CD4-positive, CD25-positive, alpha-beta regulatory T cell (primary cell): ENCODE results near the gene MYO16. TPM values are rescaled to one million over a fixed set of nuclear protein-coding genes. Genes with fewer than 3 reads are reported as not detected.

ENCODE experiments used
- ATAC-seq, 2 donors: fragments of 150-1000 bp; cut with Tn5 transposase; one replicate each; pipeline ENCODE4 v1.10.0; 2021; ENCODE audit warnings: low read depth in 2 of 2, moderate number of reproducible peaks in 2 of 2, moderate library complexity in 1 of 2
- DNase-seq, 3 donors: peaks; one replicate each; pipeline versions ENCODE4 v3.0.0 to v3.0.0-alpha.2; 2012 to 2022; ENCODE audit warnings: mixed read lengths in 1 of 3
- H3K27ac ChIP-seq: one replicate; pipeline ENCODE4 v1.7.0; 2013; ENCODE audit warnings: mild to moderate bottlenecking, low read length; ENCODE audit not compliant: insufficient read depth, poor library complexity, severe bottlenecking
- H3K27me3 ChIP-seq: one replicate; pipeline ENCODE4 v1.7.0; 2013; ENCODE audit warnings: low read length; ENCODE audit not compliant: control insufficient read depth, insufficient read depth
- H3K36me3 ChIP-seq: one replicate; pipeline ENCODE4 v1.7.0; 2013; ENCODE audit warnings: mild to moderate bottlenecking, low read length, moderate library complexity; ENCODE audit not compliant: control insufficient read depth, insufficient read depth
- H3K4me1 ChIP-seq: 2 replicates; pipeline ENCODE4 v1.7.0; 2013; ENCODE audit warnings: mild to moderate bottlenecking, low read length; ENCODE audit not compliant: insufficient read depth, control insufficient read depth, poor library complexity, severe bottlenecking
- H3K4me3 ChIP-seq: one replicate; pipeline ENCODE4 v1.7.0; 2013; ENCODE audit warnings: low read depth, mild to moderate bottlenecking, low read length, moderate library complexity
- H3K9me3 ChIP-seq, 2 experiments: 1 replicate in 1 of 2; 2 replicates in 1 of 2; pipeline ENCODE4 v1.7.0; 2013; ENCODE audit warnings: low read length in 2 of 2, mild to moderate bottlenecking in 1 of 2, moderate library complexity in 1 of 2; ENCODE audit not compliant: control insufficient read depth in 2 of 2
- H3K27ac Mint-ChIP-seq, 3 donors: one replicate each; pipeline ENCODE4 v1.8.0; 2020 to 2022; ENCODE audit warnings: mild to moderate bottlenecking in 3 of 3, mixed read lengths in 3 of 3, moderate library complexity in 2 of 3
- H3K27me3 Mint-ChIP-seq: one replicate; pipeline ENCODE4 v1.8.0; 2022; ENCODE audit warnings: mild to moderate bottlenecking, mixed read lengths
- H3K36me3 Mint-ChIP-seq: one replicate; pipeline ENCODE4 v1.8.0; 2020; ENCODE audit warnings: mixed read lengths
- H3K4me1 Mint-ChIP-seq, 4 donors: one replicate each; pipeline ENCODE4 v1.8.0; 2020 to 2022; ENCODE audit warnings: mixed read lengths in 4 of 4, mild to moderate bottlenecking in 1 of 4
- H3K4me3 Mint-ChIP-seq, 4 donors: one replicate each; pipeline ENCODE4 v1.8.0; 2020 to 2022; ENCODE audit warnings: mild to moderate bottlenecking in 4 of 4, mixed read lengths in 4 of 4, moderate library complexity in 3 of 4
- H3K9me3 Mint-ChIP-seq, 7 donors: one replicate each; pipeline ENCODE4 v1.8.0; 2020 to 2022; ENCODE audit warnings: mixed read lengths in 7 of 7, mild to moderate bottlenecking in 3 of 7, moderate library complexity in 2 of 7
- polyA plus RNA-seq, 4 donors: library from polyadenylated mRNA; unstranded; fragments of 300-500 nt; fragmentation: Illumina TruSeq; gene quantifications; one replicate each; pipeline ENCODE4 v1.2.3, GENCODE V29; 2021
- total RNA-seq: library from RNA; stranded (reverse); gene quantifications from one replicate; pipeline ENCODE4 v1.2.3, GENCODE V29; 2022

MYO16 gene
- total and polyA plus RNA-seq, 5 donors from 2014 or later = 0.08 to 2.3 (median 0.29) TPM

DNA sequence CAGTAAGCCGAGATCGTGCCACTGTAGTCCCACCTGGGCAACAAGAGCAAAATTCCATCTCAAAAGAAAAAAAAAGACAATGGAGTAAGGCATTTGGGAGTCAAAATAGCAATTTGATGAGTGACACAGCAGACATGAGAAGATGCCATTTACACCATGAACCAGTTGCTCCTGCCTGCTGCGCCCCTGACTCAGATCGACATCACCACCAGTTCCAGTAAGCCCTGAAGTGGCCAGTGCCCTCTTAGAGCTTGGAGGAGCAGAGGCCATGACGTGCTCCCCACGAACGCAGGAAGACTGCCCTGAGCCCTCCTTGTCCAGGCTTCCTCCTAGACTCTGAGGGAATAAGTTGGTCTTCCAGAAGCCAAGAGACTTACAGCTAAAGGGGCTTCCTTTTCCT, 339.2 kb downstream of the MYO16 start:
- Histone ChIP-seq H3K27me3 (no peaks in the 10 kb centered on the region), H3K9me3 (no peaks in the 10 kb centered on the region), H3K27ac (no peak overlapping the region), H3K4me1 (no peaks in the 10 kb centered on the region), H3K4me3 (no peak overlapping the region), H3K36me3 (no peaks in the 10 kb centered on the region)
- ATAC-seq = no peak
- Mint-ChIP-seq H3K4me1 (no peaks in the 10 kb centered on the region), H3K36me3 (no peaks in the 10 kb centered on the region), H3K9me3 (no peaks in the 10 kb centered on the region), H3K27ac (no peak overlapping the region), H3K4me3 (no peak overlapping the region), H3K27me3 (no peaks in the 10 kb centered on the region)
- no peak for DNase-seq

DNA sequence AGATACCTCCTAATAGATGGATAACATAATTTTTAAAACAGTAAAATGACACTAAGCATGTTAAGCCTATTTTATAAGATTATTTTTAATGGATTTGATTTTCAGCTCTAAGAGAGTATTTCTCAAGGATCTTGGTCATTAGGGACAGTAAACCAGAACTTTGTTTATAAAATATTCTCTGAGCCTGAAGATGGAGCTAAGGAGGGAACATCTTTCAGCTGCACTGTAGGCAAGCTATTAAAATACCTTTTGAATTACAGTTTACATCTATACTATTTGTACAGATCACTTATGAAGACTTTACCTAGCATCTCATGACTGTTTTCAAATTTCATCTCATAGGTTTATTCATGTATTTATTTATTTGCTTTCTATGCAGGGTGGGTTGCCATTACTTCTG, 345.3 kb downstream of the MYO16 start:
- Mint-ChIP-seq H3K27ac (no peak overlapping the region), H3K9me3 (no peaks in the 10 kb centered on the region), H3K36me3 (no peaks in the 10 kb centered on the region), H3K27me3 (no peaks in the 10 kb centered on the region), H3K4me1 (no peaks in the 10 kb centered on the region), H3K4me3 (no peak overlapping the region)
- Histone ChIP-seq H3K36me3 (no peaks in the 10 kb centered on the region), H3K27ac (no peak overlapping the region), H3K4me3 (no peak overlapping the region), H3K9me3 (no peaks in the 10 kb centered on the region), H3K4me1 (no peaks in the 10 kb centered on the region), H3K27me3 (no peaks in the 10 kb centered on the region)
- no peak for ATAC-seq
- no peak for DNase-seq

DNA sequence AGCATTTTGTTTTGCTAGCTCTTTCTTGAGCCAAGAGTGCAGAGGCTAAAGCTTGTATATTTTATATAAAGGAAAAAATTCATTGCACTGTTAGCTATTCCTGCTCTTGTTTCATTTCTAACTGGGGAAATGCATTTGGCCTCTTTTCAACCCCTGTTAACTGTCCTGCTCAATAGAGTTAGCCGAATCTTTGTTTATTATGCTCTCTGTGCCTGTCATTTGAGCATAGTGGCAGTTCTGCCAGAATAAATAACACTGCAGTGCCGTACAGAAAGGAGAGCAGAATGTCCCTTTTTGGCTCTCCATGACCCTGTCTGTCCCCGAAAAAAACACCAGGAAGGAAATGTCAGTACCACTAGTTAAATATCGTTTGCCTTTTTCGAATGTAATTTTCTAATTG, 350.8 kb downstream of the MYO16 start:
- Mint-ChIP-seq H3K4me1 (no peaks in the 10 kb centered on the region), H3K27ac (no peak overlapping the region), H3K4me3 (no peak overlapping the region), H3K27me3 (no peaks in the 10 kb centered on the region), H3K36me3 (no peaks in the 10 kb centered on the region), H3K9me3 (no peaks in the 10 kb centered on the region)
- DNase-seq = no peak
- Histone ChIP-seq H3K27ac (no peak overlapping the region), H3K4me1 (no peaks in the 10 kb centered on the region), H3K36me3 (no peaks in the 10 kb centered on the region), H3K4me3 (no peak overlapping the region), H3K27me3 (no peaks in the 10 kb centered on the region), H3K9me3 (no peaks in the 10 kb centered on the region)
- ATAC-seq = no peak

DNA sequence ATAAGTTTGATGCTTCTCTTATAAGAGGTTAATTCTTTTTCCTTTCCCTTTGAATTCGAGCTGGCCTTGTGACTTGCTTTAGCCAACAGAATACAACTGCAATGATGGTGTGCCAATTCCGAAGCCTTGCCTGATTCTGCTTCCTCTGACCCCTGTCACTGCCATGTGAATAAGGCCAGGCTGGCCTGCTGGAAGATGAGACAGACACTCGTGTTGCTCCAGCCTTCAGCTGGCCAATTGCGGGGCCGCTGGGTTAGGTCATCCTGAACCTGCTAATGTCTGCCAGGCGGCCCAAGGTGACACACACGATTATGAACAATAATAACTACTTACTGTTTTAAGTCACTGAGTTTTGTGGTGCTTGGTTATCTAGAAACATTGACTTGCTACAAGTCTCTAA, 352.0 kb downstream of the MYO16 start:
- Mint-ChIP-seq H3K4me3 (no peak overlapping the region), H3K9me3 (no peaks in the 10 kb centered on the region), H3K36me3 (no peaks in the 10 kb centered on the region), H3K27ac (no peak overlapping the region), H3K27me3 (no peaks in the 10 kb centered on the region), H3K4me1 (no peaks in the 10 kb centered on the region)
- no peaks in the 10 kb centered on the region for H3K9me3 ChIP-seq
- no peaks in the 10 kb centered on the region for H3K36me3 ChIP-seq
- ATAC-seq (no peak), DNase-seq (no peak)
- H3K27me3 ChIP-seq = no peaks in the 10 kb centered on the region
- H3K4me1 ChIP-seq = no peaks in the 10 kb centered on the region
- no peak overlapping the region for H3K27ac ChIP-seq
- H3K4me3 ChIP-seq = no peak overlapping the region

DNA sequence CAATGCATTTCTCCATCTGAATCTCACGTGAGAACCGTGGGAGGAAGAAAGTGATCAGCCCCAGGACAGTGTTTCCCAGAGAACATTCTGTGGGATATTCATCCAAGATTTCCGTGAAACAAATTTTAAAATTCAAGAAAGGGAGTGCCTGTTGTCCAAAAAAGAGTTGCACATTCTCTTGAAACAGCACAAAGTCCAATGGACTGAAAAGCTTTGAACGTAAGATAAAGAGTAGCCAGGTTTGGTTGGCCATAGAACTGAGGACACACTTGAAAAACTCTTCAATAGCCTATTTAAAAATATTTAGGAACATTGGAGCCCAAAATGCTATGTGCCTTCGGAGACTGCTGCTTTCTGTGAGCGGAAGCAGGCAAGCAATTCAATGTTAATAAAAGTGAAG, 353.9 kb downstream of the MYO16 start:
- ATAC-seq = no peak
- Mint-ChIP-seq H3K27me3 (no peaks in the 10 kb centered on the region), H3K4me3 (no peak overlapping the region), H3K27ac (no peak overlapping the region), H3K9me3 (no peaks in the 10 kb centered on the region), H3K4me1 (no peaks in the 10 kb centered on the region), H3K36me3 (no peaks in the 10 kb centered on the region)
- no peaks in the 10 kb centered on the region for H3K36me3 ChIP-seq
- DNase-seq = no peak
- H3K4me1 ChIP-seq = no peaks in the 10 kb centered on the region
- H3K27ac ChIP-seq = no peak overlapping the region
- H3K9me3 ChIP-seq = no peaks in the 10 kb centered on the region
- H3K4me3 ChIP-seq = no peak overlapping the region
- H3K27me3 ChIP-seq = no peaks in the 10 kb centered on the region

DNA sequence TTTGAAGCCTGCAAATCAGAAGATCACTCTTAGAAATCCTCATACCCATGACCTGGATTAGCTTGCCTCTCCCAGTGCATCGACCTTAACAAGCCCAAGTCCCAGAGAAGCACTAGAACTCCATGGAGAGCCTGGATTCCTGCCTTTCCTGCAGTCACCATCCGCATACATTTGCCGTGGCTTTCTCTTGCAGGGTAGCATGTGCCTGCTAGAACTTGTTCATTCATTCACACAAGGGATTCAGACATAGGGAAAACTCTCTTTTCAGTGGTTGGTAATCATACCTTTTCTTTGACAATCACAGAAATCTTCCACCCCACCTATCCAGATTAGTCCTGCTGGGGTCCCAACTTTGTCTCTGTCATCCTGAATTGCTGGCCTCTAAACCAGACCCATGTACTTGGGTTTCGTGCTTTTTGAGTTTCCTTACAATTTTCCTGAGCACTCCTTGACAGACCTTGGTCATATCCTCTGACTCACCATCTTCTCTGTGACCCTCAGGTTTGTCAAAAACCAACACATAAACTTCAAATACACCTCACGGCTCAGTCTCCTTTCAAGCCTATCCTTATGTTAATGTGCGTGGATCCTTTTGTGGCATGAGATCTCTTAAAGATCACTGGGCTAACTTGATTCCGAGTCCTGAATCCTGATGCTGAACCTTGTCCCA, 355.0 kb downstream of the MYO16 start:
- H3K4me1 ChIP-seq = no peaks in the 10 kb centered on the region
- H3K27me3 Mint-ChIP-seq = no peaks in the 10 kb centered on the region
- no peak overlapping the region for H3K4me3 Mint-ChIP-seq
- H3K27ac Mint-ChIP-seq = no peak overlapping the region
- H3K9me3 ChIP-seq = no peaks in the 10 kb centered on the region
- H3K36me3 ChIP-seq = no peaks in the 10 kb centered on the region
- DNase-seq (no peak), ATAC-seq (no peak)
- no peaks in the 10 kb centered on the region for H3K27me3 ChIP-seq
- no peaks in the 10 kb centered on the region for H3K9me3 Mint-ChIP-seq
- no peak overlapping the region for H3K27ac ChIP-seq
- H3K4me3 ChIP-seq = no peak overlapping the region
- H3K4me1 Mint-ChIP-seq = no peaks in the 10 kb centered on the region
- no peaks in the 10 kb centered on the region for H3K36me3 Mint-ChIP-seq

DNA sequence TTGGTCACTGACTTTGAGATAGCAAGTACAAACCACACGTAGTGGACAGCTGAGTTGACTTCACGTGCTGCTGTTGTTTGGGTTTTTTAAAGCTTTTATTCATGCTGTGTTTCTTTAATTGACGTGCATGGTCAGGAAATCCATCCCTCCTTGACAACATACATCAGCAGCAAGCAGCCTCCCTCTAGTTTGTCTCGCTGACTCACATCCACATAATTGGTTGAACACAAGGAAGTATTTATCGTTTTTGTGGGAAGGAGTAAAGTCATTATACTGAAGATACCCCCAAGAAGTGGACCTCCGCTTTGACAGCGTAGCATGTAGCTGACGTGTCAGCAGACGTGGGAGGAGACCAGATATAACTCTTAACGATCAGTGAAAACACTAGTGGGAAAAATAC, 355.8 kb downstream of the MYO16 start:
- Histone ChIP-seq H3K27ac (no peak overlapping the region), H3K27me3 (no peaks in the 10 kb centered on the region), H3K4me3 (no peak overlapping the region), H3K4me1 (no peaks in the 10 kb centered on the region), H3K9me3 (no peaks in the 10 kb centered on the region), H3K36me3 (no peaks in the 10 kb centered on the region)
- Mint-ChIP-seq H3K27me3 (no peaks in the 10 kb centered on the region), H3K4me3 (no peak overlapping the region), H3K36me3 (no peaks in the 10 kb centered on the region), H3K4me1 (no peaks in the 10 kb centered on the region), H3K27ac (no peak overlapping the region), H3K9me3 (no peaks in the 10 kb centered on the region)
- no peak for DNase-seq
- no peak for ATAC-seq

DNA sequence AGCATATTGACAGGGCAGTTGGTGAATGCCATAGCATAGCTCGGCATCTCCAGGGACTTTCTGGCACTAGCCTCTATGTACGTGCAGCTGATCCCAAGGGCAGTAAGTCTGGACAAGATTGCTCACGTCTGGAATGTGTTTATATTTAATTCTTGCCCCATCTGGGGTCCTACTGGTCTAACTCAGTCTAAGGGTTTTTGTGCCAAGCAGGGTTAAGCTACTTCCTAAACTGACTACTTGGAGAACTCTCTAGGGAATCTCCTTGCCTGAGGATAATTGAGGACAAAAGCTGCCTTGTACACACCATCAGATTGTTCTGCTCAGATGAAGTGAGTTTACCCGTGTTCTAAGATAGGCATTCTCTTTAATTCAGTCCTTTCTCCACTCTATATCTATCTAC, 358.1 kb downstream of the MYO16 start:
- H3K9me3 ChIP-seq = no peaks in the 10 kb centered on the region
- no peak overlapping the region for H3K27ac ChIP-seq
- H3K4me3 ChIP-seq = no peak overlapping the region
- ATAC-seq (no peak), DNase-seq (no peak)
- H3K27ac Mint-ChIP-seq = no peak overlapping the region
- H3K4me1 ChIP-seq = no peaks in the 10 kb centered on the region
- no peaks in the 10 kb centered on the region for H3K27me3 ChIP-seq
- H3K4me1 Mint-ChIP-seq = no peaks in the 10 kb centered on the region
- H3K36me3 ChIP-seq = no peaks in the 10 kb centered on the region
- H3K9me3 Mint-ChIP-seq = no peaks in the 10 kb centered on the region
- H3K36me3 Mint-ChIP-seq = no peaks in the 10 kb centered on the region
- H3K27me3 Mint-ChIP-seq = no peaks in the 10 kb centered on the region
- H3K4me3 Mint-ChIP-seq = no peak overlapping the region
